Measurements from ENCODE around the gene TBCD.

DNA sequence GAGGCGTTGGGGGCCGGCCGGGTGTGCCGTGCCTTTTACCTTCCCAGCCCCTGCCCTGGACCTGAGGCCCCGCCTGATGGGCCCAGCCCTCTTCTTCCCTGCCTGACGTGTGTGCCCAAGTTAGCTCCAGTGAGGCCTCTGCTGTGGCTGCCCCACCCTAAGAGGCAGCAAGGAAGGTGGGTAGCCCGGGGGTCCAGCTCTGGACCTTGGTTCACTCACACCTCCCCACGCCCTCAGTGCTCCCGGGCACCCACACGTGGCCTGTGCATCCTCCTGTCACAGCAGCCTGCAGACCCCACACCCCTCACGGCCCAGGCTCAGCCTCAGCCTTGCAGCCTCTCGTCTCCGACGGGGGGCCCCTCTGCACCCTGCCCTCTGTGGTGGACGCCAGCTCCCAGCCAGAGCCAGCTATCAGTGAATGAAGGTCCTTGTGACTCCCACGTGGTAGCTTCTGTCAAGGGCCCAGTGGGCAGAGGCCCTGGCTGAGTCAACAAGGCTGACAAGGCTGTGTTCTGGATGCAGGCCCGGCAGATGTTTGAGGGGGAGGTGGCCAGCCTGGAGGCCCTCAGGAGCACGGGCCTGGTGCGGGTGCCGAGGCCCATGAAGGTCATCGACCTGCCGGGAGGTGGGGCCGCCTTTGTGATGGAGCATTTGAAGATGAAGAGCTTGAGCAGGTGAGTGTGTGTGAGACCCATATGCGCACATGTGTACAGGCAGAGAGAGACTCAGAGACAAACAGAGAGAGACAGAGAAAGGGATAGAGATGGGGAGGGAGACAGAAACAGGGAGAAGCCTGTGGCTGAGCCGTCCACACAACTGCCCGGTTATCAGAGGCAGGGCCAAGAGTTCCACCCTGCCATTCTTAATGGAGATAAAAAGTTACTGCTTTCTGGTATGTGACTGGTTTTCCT is 13.6 kb upstream of the TBCD start:
- TF ChIP-seq CTCF (IDR thresholded peaks at IDR 0.05) (no peak), POLR2AphosphoS5 (IDR thresholded peaks at IDR 0.05) (no peak)
